ENCODE data around the gene PWWP2B. TPM values are rescaled to one million over a fixed set of nuclear protein-coding genes. Genes with fewer than 3 reads are reported as not detected.

The PWWP2B gene
- total and polyA plus RNA-seq, 4 donors: 4.8 to 12.0 (median 10.3) TPM

DNA sequence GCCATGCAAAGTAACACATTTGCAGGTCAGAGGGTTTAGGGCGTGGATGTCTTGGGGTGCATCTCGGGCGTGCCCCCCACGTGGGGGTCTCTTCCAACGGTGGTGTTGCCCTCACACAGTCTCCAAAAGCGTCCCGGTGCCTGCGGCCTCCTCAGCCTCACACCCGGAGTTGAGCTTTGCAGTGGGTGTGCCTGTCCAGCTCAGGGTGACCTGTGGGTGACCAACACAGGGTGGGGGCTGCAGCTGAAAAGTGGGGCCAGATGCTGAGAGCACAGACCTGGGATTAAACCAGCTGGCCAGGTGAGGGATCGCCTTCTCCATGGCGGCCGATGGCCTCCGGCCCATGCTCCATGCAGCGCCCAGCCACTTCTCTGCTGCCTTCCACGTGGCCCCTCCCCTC, 63.1 kb downstream of the PWWP2B start:
- peaks cover 32% of the 10 kb centered on the region for H3K4me1 ChIP-seq (ENCODE audit: control insufficient read depth, insufficient read depth, low read length)
- 84% methylated on average over 15 of the region's 15 CpGs for WGBS (ENCODE audit: insufficient coverage)
- no peaks in the 10 kb centered on the region for H3K9me3 ChIP-seq (ENCODE audit: control insufficient read depth, insufficient read depth, low read length)
- no peaks in the 10 kb centered on the region for H3K36me3 ChIP-seq (ENCODE audit: control insufficient read depth, insufficient read depth, low read length)
- H3K27me3 ChIP-seq (ENCODE audit: control insufficient read depth, insufficient read depth, low read length): peaks cover 4% of the 10 kb centered on the region
- H3K4me3 ChIP-seq (ENCODE audit: low read depth, low read length): no peak overlapping the region
- no peak for DNase-seq (ENCODE audit: low read depth in 4 of 6, low spot score in 6 of 6)
- no peak overlapping the region for H3K27ac ChIP-seq (ENCODE audit: low read depth, low read length)

DNA sequence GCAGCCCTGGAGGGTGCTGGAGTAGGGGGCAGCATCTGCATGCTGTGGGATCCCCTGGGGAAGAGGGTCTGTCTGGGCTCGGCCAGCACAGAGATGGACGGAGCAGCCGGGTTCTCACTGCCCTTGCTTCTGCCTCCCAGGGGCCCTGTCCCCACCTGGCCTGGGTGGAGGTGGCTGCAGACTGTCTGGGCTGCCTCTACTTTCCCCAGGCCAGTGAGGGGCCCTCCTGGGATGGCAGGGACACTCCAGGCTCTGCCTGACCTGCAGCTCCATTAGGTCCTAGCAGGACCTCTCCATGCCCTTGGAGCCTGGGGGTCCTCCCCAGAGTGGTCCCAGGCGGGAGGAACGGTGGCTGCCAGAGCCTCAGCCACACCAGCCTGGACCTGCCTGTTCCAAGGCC, 63.7 kb downstream of the PWWP2B start:
- no peaks in the 10 kb centered on the region for H3K36me3 ChIP-seq (ENCODE audit: control insufficient read depth, insufficient read depth, low read length)
- H3K4me1 ChIP-seq (ENCODE audit: control insufficient read depth, insufficient read depth, low read length): peaks cover 38% of the 10 kb centered on the region
- H3K27me3 ChIP-seq (ENCODE audit: control insufficient read depth, insufficient read depth, low read length): peaks cover 4% of the 10 kb centered on the region
- DNase-seq (ENCODE audit: low read depth in 4 of 6, low spot score in 6 of 6): no peak
- no peaks in the 10 kb centered on the region for H3K9me3 ChIP-seq (ENCODE audit: control insufficient read depth, insufficient read depth, low read length)
- no peak overlapping the region for H3K27ac ChIP-seq (ENCODE audit: low read depth, low read length)
- 85% methylated on average over 5 of the region's 5 CpGs for WGBS (ENCODE audit: insufficient coverage)
- no peak overlapping the region for H3K4me3 ChIP-seq (ENCODE audit: low read depth, low read length)

DNA sequence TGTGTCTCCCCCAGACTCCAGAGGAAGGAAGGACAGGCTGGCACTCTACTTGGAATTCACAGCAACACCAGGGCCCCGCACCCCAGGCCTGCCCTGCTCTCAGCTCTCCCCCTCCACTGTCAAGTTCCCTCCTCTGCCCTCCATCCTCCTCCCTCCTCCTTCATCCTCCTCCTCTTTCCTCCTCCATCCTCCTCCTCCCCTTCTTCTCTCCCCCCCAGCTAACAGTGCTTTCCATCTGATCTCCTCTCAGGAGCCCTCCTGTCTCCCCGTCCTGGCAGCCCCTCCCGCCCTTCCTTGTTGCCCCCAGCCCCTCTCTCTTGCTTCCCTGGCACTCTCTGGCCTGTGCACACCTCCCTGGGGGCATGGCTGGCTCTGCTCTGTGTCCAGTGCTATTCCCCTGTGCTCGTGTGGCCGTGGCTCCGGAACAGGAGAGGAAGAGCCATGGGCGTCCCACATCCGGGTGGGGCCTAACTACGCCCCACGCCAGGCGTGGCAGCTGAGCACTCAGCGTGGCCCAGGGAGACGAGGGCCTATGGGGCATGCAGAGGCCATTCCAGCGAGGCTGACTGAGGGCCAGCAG, 64.2 kb downstream of the PWWP2B start:
- Histone ChIP-seq H3K4me3 (ENCODE audit: low read depth, low read length) (no peak overlapping the region), H3K27ac (ENCODE audit: low read depth, low read length) (no peak overlapping the region), H3K27me3 (ENCODE audit: control insufficient read depth, insufficient read depth, low read length) (peaks cover 4% of the 10 kb centered on the region), H3K4me1 (ENCODE audit: control insufficient read depth, insufficient read depth, low read length) (peaks cover 43% of the 10 kb centered on the region), H3K36me3 (ENCODE audit: control insufficient read depth, insufficient read depth, low read length) (peaks cover 4% of the 10 kb centered on the region), H3K9me3 (ENCODE audit: control insufficient read depth, insufficient read depth, low read length) (no peaks in the 10 kb centered on the region)
- no peak for DNase-seq (ENCODE audit: low read depth in 4 of 6, low spot score in 6 of 6)
- WGBS (ENCODE audit: insufficient coverage): 84% methylated on average over 14 of the region's 14 CpGs

DNA sequence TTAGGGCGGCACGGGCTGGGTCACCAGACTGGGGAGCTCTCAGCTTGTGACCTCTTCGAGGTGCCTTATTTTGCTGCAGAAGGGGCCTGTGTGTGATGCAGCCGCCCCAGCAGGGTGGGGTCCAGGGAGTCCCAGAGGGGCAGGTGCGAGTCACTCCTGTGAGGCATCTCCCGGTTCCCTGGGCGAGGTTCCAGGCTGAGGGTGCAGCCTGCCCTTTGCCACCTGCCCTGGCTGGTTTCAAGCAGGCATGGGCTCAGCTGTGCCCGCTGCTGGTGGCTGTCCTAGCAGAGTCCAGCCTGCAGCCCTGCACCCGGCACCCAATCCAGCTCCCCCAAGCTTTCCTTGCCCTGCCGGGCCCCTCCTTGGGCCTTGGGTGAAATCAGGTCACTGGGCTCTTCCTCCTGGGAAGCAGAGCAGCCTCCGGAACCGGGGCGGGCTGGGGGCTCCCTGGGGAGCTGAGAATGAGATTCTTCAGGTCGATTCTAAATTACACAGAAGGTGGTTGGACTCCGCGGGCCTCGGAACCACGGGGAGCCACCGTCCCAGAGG, 64.8 kb downstream of the PWWP2B start:
- Histone ChIP-seq H3K27me3 (ENCODE audit: control insufficient read depth, insufficient read depth, low read length) (peaks cover 4% of the 10 kb centered on the region), H3K4me3 (ENCODE audit: low read depth, low read length) (no peak overlapping the region), H3K9me3 (ENCODE audit: control insufficient read depth, insufficient read depth, low read length) (no peaks in the 10 kb centered on the region), H3K36me3 (ENCODE audit: control insufficient read depth, insufficient read depth, low read length) (peaks cover 4% of the 10 kb centered on the region), H3K27ac (ENCODE audit: low read depth, low read length) (no peak overlapping the region), H3K4me1 (ENCODE audit: control insufficient read depth, insufficient read depth, low read length) (peaks cover 49% of the 10 kb centered on the region)
- 82% methylated on average over 18 of the region's 19 CpGs for WGBS (ENCODE audit: insufficient coverage)
- no peak for DNase-seq (ENCODE audit: low read depth in 4 of 6, low spot score in 6 of 6)

DNA sequence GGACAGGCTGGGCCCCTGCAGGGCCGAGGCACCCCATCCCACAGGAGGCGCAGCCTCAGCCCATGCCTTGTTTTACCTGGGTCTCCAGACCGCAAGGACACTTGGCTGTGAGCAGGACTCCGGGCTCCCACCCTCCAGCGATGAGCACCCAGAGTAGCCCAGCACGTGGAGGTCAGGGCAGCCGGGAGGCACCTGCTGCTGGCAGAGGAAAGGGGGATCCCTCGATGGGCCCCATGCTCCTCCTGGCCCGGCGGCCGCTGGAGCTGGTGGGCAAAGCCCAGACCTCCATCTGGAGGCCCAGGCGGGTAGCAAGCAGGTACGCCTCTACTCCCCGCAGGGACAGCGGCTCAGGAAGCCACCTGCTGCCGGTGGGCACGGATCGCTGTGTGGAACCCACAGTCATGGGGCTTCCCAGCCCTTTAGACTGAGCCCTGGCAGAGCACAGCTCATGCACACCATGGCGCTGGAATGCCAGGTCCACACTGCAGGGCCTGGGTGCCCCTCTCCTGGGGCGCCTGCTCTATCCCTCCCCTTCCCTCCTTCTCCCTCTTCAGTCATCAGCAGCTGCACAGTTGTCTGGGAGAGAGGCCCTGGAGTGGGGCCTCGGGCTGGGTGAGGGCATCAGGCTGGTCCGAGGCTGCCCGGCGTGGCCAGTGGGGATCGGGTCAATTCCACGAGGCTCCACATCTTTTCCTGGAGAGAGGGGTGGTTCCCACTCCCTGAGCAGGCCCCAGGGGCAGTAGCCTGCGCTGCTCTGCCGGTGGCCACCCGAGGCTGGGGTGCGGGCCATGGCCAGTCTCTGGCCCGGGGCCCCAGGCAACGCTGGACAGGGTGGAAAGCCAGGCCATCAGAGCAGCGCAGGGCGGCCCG, 65.7 kb downstream of the PWWP2B start:
- no peak overlapping the region for H3K27ac ChIP-seq (ENCODE audit: low read depth, low read length)
- H3K9me3 ChIP-seq (ENCODE audit: control insufficient read depth, insufficient read depth, low read length): no peaks in the 10 kb centered on the region
- peaks cover 58% of the 10 kb centered on the region for H3K4me1 ChIP-seq (ENCODE audit: control insufficient read depth, insufficient read depth, low read length)
- WGBS (ENCODE audit: insufficient coverage): 93% methylated on average over 34 of the region's 35 CpGs
- H3K4me3 ChIP-seq (ENCODE audit: low read depth, low read length): no peak overlapping the region
- H3K27me3 ChIP-seq (ENCODE audit: control insufficient read depth, insufficient read depth, low read length): peaks cover 4% of the 10 kb centered on the region
- DNase-seq (ENCODE audit: low read depth in 4 of 6, low spot score in 6 of 6): no peak
- H3K36me3 ChIP-seq (ENCODE audit: control insufficient read depth, insufficient read depth, low read length): peaks cover 4% of the 10 kb centered on the region

DNA sequence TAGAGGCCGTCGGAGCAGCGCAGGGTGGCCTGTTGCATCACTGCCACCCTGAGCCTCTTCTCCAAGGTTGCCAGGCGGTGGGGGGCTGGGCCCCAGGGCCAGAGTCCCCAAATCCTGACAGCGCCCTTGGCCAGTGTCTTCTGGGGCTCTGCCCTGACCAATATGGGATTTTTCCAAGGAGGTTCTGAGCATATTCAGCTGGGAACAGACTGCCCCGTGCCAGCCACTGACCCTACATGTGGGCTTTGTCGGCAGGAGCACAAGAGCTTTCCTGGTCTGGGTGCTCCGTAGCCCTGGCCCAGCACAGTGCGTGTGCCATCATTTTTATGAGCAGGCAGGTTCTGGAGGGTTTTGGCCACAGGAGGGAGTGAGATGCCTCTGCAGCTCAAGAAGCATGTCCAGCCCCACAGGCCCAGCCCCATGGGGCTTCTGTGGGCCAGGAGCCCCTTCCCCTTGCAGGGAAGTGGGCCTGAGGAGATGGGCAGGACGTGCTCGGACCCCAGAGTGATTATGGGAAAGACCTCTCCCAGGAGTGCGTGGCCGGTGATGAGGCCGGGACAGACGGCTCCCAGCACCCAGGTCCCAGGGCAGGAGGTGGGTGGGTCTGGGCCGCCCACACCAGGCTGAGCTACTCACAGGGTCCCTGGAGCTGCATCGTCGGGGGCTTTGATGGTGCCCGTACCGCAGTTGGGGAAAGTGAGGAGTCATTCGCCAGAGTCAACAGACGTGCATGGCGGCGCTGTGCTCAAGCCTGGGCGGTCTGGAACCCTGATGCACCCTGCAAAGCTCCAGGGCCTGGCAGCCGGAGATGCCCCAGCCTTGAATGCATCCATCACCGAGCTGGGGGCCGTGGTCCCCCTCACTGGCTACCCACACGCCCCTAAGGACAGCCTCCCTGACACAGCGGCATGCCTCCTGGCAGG, 66.6 kb downstream of the PWWP2B start:
- Histone ChIP-seq H3K36me3 (ENCODE audit: control insufficient read depth, insufficient read depth, low read length) (peaks cover 4% of the 10 kb centered on the region), H3K27ac (ENCODE audit: low read depth, low read length) (peak overlapping the region; percentile 81), H3K27me3 (ENCODE audit: control insufficient read depth, insufficient read depth, low read length) (peaks cover 2% of the 10 kb centered on the region), H3K9me3 (ENCODE audit: control insufficient read depth, insufficient read depth, low read length) (no peaks in the 10 kb centered on the region), H3K4me3 (ENCODE audit: low read depth, low read length) (no peak overlapping the region), H3K4me1 (ENCODE audit: control insufficient read depth, insufficient read depth, low read length) (peaks cover 58% of the 10 kb centered on the region)
- WGBS (ENCODE audit: insufficient coverage): 74% methylated on average over 30 of the region's 30 CpGs
- no peak for DNase-seq (ENCODE audit: low read depth in 4 of 6, low spot score in 6 of 6)

DNA sequence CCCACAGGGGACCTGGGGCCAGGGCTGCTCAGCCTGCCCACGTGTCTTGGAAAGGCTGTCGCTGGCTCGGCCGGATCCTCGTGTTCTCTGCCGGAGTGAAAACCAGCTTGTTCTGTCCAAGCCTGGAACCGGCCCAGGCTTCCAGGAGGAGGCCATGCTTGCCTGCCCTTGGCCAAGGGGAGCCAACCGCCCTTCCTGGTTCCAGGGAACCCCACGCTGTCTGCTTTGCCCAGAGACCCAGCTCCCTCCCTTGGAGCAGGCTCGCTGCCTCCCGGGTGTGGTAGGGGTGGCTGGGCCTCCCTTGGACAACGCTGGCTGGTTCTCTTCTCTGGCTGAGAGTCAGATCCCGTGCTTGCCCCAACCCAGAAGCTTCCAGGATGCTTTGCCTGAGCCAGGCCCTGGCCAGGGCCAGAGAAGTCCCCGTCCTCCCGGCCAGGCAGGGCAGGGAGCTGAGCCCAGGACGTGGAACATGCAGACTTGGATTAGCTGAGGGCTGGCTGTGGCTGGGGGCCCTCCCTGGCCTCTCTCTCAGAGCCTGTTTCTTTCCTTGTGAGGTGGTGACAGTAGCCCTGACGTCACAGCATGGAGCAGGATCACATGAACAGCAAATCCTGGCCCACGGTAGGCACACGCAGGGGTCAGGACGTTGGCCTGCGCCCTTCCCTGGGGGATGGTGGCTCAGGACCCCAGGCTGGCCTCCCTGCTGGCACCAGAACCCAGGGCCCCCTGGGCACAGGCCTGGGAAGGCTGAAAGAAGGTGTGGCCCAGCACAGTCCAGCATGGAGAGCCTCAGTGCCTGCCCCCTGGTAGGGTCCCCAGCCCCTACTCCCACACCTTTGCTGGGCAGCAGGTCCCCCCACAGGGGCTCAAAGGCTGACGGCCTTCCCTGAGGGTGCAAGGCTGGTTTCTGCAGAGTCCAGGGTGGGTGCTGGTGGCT, 67.5 kb downstream of the PWWP2B start:
- 32% methylated on average over 22 of the region's 22 CpGs for WGBS (ENCODE audit: insufficient coverage)
- H3K36me3 ChIP-seq (ENCODE audit: control insufficient read depth, insufficient read depth, low read length): peaks cover 4% of the 10 kb centered on the region
- H3K4me1 ChIP-seq (ENCODE audit: control insufficient read depth, insufficient read depth, low read length): peaks cover 63% of the 10 kb centered on the region
- no peak overlapping the region for H3K4me3 ChIP-seq (ENCODE audit: low read depth, low read length)
- H3K27ac ChIP-seq (ENCODE audit: low read depth, low read length): peak overlapping the region; percentile 81
- peaks cover 2% of the 10 kb centered on the region for H3K27me3 ChIP-seq (ENCODE audit: control insufficient read depth, insufficient read depth, low read length)
- DNase-seq (ENCODE audit: low read depth in 4 of 6, low spot score in 6 of 6): peak; percentile 44 to 91 (median 56)
- no peaks in the 10 kb centered on the region for H3K9me3 ChIP-seq (ENCODE audit: control insufficient read depth, insufficient read depth, low read length)

DNA sequence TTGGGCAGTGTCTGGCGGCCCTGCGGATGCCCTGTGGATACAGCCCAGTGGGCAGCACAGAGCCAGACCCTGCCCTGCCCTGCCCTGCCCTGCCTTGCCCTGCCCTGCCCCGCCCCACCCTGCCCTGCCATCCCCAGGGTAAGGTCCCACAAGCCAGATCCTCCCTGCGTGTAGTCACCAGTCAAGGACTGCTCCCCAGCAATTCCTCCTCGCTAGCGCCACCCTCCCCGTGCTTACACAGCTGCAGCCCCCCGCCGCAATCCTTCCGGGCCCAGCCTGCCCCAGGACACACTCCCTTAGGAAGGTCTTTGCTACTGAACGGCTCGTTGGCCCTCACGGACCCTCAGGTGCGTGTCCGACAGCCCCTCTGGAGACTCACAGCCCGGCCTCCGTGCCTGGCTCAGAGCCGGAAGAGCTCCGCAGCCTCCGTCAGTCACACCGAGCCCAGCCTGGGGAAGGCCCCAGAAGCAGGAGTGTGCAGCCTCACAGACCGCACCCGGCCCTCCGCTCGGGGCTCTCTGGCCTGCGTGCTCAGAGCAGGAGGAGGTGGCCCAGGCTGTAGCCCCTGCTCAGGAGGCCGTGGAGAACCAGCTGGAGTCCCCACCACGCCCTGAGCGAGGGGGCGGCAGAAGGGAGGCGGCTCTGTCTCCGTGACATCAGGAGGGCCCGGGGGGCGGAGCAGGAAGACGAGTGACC, 68.3 kb downstream of the PWWP2B start:
- peaks cover 2% of the 10 kb centered on the region for H3K27me3 ChIP-seq (ENCODE audit: control insufficient read depth, insufficient read depth, low read length)
- no peaks in the 10 kb centered on the region for H3K9me3 ChIP-seq (ENCODE audit: control insufficient read depth, insufficient read depth, low read length)
- WGBS (ENCODE audit: insufficient coverage): 81% methylated on average over 35 of the region's 35 CpGs
- H3K36me3 ChIP-seq (ENCODE audit: control insufficient read depth, insufficient read depth, low read length): peaks cover 4% of the 10 kb centered on the region
- H3K27ac ChIP-seq (ENCODE audit: low read depth, low read length): peak overlapping the region; percentile 81
- H3K4me1 ChIP-seq (ENCODE audit: control insufficient read depth, insufficient read depth, low read length): peaks cover 68% of the 10 kb centered on the region
- DNase-seq (ENCODE audit: low read depth in 4 of 6, low spot score in 6 of 6): no peak
- H3K4me3 ChIP-seq (ENCODE audit: low read depth, low read length): no peak overlapping the region

Measured in spinal cord (tissue), 10 donors.